ENCODE measurements around the gene E2F2.

E2F2 gene, protein sequence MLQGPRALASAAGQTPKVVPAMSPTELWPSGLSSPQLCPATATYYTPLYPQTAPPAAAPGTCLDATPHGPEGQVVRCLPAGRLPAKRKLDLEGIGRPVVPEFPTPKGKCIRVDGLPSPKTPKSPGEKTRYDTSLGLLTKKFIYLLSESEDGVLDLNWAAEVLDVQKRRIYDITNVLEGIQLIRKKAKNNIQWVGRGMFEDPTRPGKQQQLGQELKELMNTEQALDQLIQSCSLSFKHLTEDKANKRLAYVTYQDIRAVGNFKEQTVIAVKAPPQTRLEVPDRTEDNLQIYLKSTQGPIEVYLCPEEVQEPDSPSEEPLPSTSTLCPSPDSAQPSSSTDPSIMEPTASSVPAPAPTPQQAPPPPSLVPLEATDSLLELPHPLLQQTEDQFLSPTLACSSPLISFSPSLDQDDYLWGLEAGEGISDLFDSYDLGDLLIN

DNA sequence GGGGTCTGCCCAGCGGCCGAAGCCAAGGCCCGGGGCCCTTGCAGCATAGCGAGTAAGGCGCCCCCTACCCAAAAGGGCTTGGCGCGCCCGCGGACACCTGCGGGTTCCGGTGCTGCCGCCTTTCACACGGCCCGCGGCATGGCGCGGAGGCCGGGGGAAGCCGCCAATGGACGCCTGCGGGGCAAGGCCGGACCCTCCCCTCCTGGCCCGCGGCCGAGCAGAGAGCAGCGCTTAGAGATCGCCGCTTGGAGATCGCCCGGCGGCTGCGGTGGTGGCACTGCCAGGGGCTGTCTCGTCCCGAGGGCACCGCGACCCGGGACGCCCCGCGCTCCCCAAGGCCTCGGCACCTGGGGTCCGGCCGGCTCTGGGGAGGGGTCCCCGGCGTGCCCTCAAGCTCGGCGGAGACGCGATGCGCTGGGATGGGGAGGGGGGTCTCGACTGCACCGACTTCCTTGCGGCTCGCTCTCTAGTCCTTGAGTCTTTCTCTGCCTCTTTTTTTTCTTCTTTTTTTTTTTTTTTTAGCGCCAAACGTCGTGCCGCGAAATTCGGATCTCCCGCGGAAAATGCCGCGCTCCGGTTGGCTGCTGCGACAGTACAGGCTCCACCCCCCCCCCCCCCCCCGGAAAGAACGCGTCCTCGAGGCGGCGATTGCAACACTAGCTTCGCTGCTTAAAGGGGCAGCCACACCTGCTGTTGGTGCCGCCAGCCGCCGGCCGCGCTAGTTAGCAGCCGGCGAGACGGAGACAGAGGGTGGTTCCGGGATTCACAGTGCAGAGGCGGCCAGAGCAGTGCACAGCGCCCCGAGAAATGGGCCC lies at the start of gene E2F2:
Gene E2F2 (minus strand): TSS at position 487 of the 815 bp plus-strand sequence. CDS start 440 bp downstream, at position 47.
- FAIRE-seq (no peak), DNase-seq (ENCODE audit: insufficient read length, low spot score) (peak; percentile 72)
- TF ChIP-seq, protein P1, sequence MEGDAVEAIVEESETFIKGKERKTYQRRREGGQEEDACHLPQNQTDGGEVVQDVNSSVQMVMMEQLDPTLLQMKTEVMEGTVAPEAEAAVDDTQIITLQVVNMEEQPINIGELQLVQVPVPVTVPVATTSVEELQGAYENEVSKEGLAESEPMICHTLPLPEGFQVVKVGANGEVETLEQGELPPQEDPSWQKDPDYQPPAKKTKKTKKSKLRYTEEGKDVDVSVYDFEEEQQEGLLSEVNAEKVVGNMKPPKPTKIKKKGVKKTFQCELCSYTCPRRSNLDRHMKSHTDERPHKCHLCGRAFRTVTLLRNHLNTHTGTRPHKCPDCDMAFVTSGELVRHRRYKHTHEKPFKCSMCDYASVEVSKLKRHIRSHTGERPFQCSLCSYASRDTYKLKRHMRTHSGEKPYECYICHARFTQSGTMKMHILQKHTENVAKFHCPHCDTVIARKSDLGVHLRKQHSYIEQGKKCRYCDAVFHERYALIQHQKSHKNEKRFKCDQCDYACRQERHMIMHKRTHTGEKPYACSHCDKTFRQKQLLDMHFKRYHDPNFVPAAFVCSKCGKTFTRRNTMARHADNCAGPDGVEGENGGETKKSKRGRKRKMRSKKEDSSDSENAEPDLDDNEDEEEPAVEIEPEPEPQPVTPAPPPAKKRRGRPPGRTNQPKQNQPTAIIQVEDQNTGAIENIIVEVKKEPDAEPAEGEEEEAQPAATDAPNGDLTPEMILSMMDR (IDR thresholded peaks at IDR 0.05; ENCODE audit: insufficient read depth, missing control alignments) = no peak

DNA sequence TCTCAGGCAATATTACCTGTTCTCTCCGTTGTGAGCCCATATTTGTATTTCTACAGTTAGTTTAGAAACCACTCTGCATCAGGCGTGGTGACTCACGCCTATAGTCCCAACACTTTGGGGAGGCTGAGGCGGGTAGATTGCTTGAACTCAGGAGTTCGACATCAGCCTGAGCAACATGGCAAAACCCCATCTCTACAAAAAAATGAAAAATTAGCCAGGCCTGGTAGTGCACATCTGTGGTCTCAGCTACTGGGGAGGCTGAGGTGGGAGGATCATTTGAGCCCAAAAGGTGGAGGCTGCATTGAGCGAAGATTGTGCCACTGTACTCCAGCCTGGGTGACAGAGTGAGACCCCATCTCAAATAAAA lies 47.9 kb upstream of the E2F2 start:
- DNase-seq (ENCODE audit: insufficient read length, low spot score) = no peak
- FAIRE-seq = no peak
- TF ChIP-seq, protein P1 (IDR thresholded peaks at IDR 0.05; ENCODE audit: insufficient read depth, missing control alignments) = no peak

DNA sequence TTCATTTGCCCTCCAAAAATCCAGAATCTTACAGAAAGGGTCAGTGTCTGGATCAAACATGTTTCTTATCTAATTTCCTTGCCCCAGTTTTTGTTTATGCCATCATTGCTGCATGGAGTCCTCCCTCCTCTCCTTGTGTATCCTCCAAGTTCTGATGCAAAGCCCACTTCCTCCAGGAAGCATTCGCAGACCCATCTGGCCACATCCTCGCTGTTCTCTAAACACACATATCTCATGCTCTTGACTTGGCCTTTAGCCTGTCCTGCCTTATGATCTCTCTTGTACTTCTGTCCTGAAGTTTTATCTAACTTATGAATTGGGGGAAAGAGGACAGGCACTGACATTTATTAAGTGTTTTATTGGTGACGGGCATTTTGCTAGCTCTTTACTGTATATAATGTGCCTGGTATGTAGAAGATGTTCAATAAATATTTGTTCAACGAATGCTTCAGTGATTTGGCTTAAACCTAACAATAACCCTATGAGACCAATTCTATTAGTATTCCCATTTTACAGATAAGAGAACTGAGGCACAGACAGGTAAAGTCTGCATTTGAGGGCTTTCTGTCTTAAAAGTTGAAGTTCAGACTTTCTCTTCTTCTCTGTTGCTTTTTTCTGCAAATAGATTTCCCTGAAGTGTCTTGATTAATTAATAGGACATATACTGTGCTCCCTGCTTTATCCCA lies 47.4 kb upstream of the E2F2 start:
- no peak for DNase-seq (ENCODE audit: insufficient read length, low spot score)
- TF ChIP-seq, protein P1 (IDR thresholded peaks at IDR 0.05; ENCODE audit: insufficient read depth, missing control alignments) = no peak

DNA sequence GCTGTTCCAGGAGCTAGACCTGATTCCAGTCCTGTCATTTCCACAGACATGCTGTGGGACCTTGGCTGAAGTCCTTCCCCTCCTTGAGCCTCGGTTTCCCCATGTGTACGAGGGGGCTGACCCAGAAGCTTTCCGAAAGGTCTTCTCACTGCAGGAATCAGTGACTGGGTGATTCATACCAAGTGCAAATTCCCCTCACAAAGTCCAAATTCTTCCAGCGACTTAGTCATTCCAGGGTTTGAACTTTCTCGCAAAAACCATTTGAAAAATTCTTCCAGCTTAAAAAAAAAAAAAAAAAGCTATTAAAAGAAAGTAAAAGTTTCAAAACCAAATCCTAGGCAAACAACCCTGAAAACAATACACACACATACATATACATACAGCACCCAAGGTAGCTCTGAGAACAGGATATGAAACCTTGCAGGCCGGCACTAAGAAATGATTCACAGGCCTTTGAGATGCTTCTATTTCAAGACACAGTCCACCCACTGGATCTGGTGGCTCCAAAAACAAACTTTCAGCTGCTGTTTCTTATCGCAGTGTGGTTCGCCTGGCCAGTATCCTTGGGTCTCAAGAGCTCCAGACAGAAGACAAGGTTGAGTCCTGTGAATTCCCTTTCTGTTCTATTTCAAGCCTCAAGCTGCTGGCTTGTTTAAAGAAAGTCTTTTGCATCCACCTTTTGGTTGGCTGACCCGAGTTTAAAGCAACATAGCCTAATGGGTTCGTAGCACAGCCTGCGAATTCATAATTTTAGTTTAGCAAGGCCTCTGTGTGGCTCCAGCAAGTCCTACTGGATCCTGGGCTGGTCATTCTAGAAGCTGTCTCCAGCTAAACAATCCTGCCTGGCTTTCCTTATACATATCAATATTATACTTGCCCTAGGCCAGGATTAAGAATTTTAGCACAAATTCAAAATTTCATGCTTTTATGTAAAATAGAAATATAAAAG lies 46.3 kb upstream of the E2F2 start:
- no peak for DNase-seq (ENCODE audit: insufficient read length, low spot score)
- FAIRE-seq = no peak
- TF ChIP-seq, protein P1 (IDR thresholded peaks at IDR 0.05; ENCODE audit: insufficient read depth, missing control alignments) = no peak

More for the DNA sequence above, 47.4 kb upstream of the E2F2 start:
- FAIRE-seq = no peak

DNA sequence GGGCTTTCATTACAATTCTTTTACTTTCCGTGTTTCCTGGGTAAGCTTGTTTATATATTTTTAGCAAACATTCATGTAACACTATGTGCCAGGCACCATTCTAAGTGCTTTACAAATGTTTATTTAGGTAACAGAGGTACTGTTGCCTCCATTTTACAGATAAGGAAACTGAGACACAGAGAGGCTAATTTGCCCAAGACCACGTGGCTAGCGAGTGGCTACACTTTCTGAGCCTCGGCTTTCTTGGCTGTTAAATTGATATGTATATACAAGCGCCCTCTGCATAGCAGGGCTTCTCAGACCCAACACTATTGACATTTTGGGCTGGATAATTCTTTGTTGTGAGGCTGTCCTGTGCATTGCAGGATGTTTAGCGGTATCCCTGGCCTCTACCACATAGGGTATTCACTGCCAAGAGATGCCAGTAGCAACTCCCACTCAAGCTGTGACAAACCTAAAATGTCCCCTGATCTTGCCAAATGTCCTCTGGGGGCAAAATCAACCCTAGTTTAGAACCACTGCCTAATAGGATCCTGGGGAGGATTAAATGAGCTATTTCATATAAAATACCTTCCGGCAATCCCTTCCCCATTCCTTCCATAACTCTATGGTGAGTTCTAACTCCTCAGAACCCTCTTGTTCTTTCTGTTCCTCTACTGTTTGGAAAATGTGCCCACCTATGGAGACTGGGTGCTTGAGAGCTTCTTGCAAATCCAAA lies 45.5 kb upstream of the E2F2 start:
- TF ChIP-seq, protein P1 (IDR thresholded peaks at IDR 0.05; ENCODE audit: insufficient read depth, missing control alignments) = no peak
- DNase-seq (ENCODE audit: insufficient read length, low spot score) (no peak), FAIRE-seq (no peak)

All from D721Med (cell line).